GM23248 (cell line): Measurements from ENCODE around the gene CREM. TPM values are rescaled to one million over a fixed set of nuclear protein-coding genes. Genes with fewer than 3 reads are reported as not detected.

Experiments
- DNase-seq: peaks from one replicate; pipeline ENCODE4 v3.0.0-alpha.2; 2015
- H2AFZ ChIP-seq: fragments of 200-600 bp; sonication (generic); 2 replicates; pipeline ENCODE4 v1.6.1; 2016; ENCODE audit warnings: antibody characterized with exemption
- H3F3A ChIP-seq: fragments of 200-600 bp; sonication (generic); 2 replicates; pipeline ENCODE4 v1.6.1; 2016; ENCODE audit warnings: mild to moderate bottlenecking, antibody characterized with exemption, mixed run types; ENCODE audit not compliant: insufficient read depth
- H3K27ac ChIP-seq: fragments of 200-600 bp; sonication (generic); 2 replicates; pipeline ENCODE4 v1.5.1; 2016; ENCODE audit warnings: mild to moderate bottlenecking
- H3K27me3 ChIP-seq: fragments of 200-600 bp; sonication (generic); replicated peaks from 2 replicates; pipeline ENCODE4 v1.6.1; 2016; ENCODE audit warnings: mild to moderate bottlenecking; ENCODE audit not compliant: insufficient read depth
- H3K36me3 ChIP-seq: fragments of 200-600 bp; sonication (generic); 2 replicates; pipeline ENCODE4 v1.6.1; 2016; ENCODE audit warnings: low read depth, mild to moderate bottlenecking
- H3K4me1 ChIP-seq: fragments of 200-600 bp; sonication (generic); 2 replicates; pipeline ENCODE4 v1.6.1; 2016; ENCODE audit warnings: mild to moderate bottlenecking; ENCODE audit not compliant: insufficient read depth
- H3K4me2 ChIP-seq: fragments of 200-600 bp; sonication (generic); one replicate; pipeline ENCODE4 v1.6.1; 2016; ENCODE audit warnings: mild to moderate bottlenecking; ENCODE audit not compliant: unreplicated experiment
- H3K4me3 ChIP-seq: fragments of 200-600 bp; sonication (generic); 2 replicates; pipeline ENCODE4 v1.5.1; 2016; ENCODE audit warnings: mild to moderate bottlenecking
- H3K79me2 ChIP-seq: fragments of 200-600 bp; sonication (generic); 2 replicates; pipeline ENCODE4 v1.6.1; 2016; ENCODE audit warnings: mild to moderate bottlenecking; ENCODE audit not compliant: insufficient read depth
- H3K9ac ChIP-seq: fragments of 200-600 bp; sonication (generic); 2 replicates; pipeline ENCODE4 v1.6.1; 2016; ENCODE audit warnings: mild to moderate bottlenecking
- H3K9me2 ChIP-seq: fragments of 200-600 bp; sonication (generic); 2 replicates; pipeline ENCODE4 v1.6.1; 2016; ENCODE audit warnings: mixed run types, mild to moderate bottlenecking, moderate library complexity; ENCODE audit not compliant: insufficient read depth
- H3K9me3 ChIP-seq: fragments of 200-600 bp; sonication (generic); one replicate; pipeline ENCODE4 v1.6.1; 2017; ENCODE audit warnings: low read depth
- H4K20me1 ChIP-seq: fragments of 200-600 bp; sonication (generic); 2 replicates; pipeline ENCODE4 v1.6.0; 2016; ENCODE audit not compliant: insufficient read depth
- EZH2 ChIP-seq: fragments of 200-600 bp; sonication (generic); IDR thresholded peaks from 2 replicates; pipeline ENCODE4 v1.6.1; 2018; ENCODE audit warnings: antibody characterized with exemption, mild to moderate bottlenecking; ENCODE audit not compliant: insufficient read depth, poor library complexity, severe bottlenecking
- EZH2phosphoT487 ChIP-seq: fragments of 200-600 bp; sonication (generic); IDR thresholded peaks from 2 replicates; pipeline ENCODE4 v1.6.1; 2018; ENCODE audit warnings: antibody characterized with exemption, moderate library complexity, mild to moderate bottlenecking, low read depth; ENCODE audit not compliant: insufficient read depth
- WGBS, 2 experiments: methylation state at CpG; one replicate each; pipeline ENCODE4 v1.1.6; 2015 to 2017; ENCODE audit warnings: low lambda C conversion rate in 2 of 2, low coverage in 1 of 2; ENCODE audit errors: missing lambda C conversion rate in 2 of 2; 5-methylcytosine and 5-hydroxymethylcytosine counted together
- in situ Hi-C: fragments of 300-500 bp; cut with MboI; formaldehyde crosslinking; loops from 2 replicates; pipeline ENCODE4 v1.15.0; 2020
- polyA plus RNA-seq: library from polyadenylated mRNA; unstranded; fragments of >200 nt; fragmentation: Nextera tagmentation; extraction: Ambion mirVana; gene quantifications from 2 replicates; pipeline ENCODE4 v1.2.1, GENCODE V29; 2016
- total RNA-seq: library from RNA; depleted of rRNA; stranded (reverse); fragments of >200 nt; shearing (Covaris generic); gene quantifications from 2 replicates; pipeline ENCODE4 v1.2.3, GENCODE V29; 2014

The CREM gene
- total and polyA plus RNA-seq, 2 experiments from 2014 or later: 14.9 to 32.0 TPM

GRCh38 chr10:35228058-35228457, 101.4 kb downstream of the CREM start:
- no peak overlapping the region for H3K4me3 ChIP-seq
- no peak overlapping the region for H3K4me2 ChIP-seq
- 97 to 100% methylated on average over 1 of the region's 1 CpG for WGBS, 2 experiments
- H3K27ac ChIP-seq: no peak overlapping the region
- TF ChIP-seq EZH2: no peak
- TF ChIP-seq EZH2phosphoT487: no peak
- no peaks in the 10 kb centered on the region for H3K4me1 ChIP-seq
- in situ Hi-C loops: no loop called here
- no peaks in the 10 kb centered on the region for H3K79me2 ChIP-seq
- H3K9me3 ChIP-seq: no peaks in the 10 kb centered on the region
- no peaks in the 10 kb centered on the region for H3K27me3 ChIP-seq
- H2AFZ ChIP-seq: no peak overlapping the region
- no peak for DNase-seq
- no peaks in the 10 kb centered on the region for H3K36me3 ChIP-seq
- H3K9ac ChIP-seq: no peak overlapping the region
- H3F3A ChIP-seq: no peaks in the 10 kb centered on the region
- H3K9me2 ChIP-seq: no peaks in the 10 kb centered on the region
- H4K20me1 ChIP-seq: no peaks in the 10 kb centered on the region

- TF ChIP-seq EZH2 (no peak), EZH2phosphoT487 (no peak)
- in situ Hi-C loops: no loop called here
- Histone ChIP-seq H3K36me3 (no peaks in the 10 kb centered on the region), H3K4me2 (no peak overlapping the region), H3K79me2 (no peaks in the 10 kb centered on the region), H3K27ac (no peak overlapping the region), H2AFZ (no peak overlapping the region), H3K9me2 (no peaks in the 10 kb centered on the region), H3K27me3 (no peaks in the 10 kb centered on the region), H3F3A (no peaks in the 10 kb centered on the region), H3K9me3 (no peaks in the 10 kb centered on the region), H3K4me1 (no peaks in the 10 kb centered on the region), H4K20me1 (no peaks in the 10 kb centered on the region), H3K9ac (no peak overlapping the region), H3K4me3 (no peak overlapping the region)
- DNase-seq: no peak
- WGBS, 2 experiments: 86 to 91% methylated on average over 4 of the region's 4 CpGs
Measured at GRCh38 chr10:35231646-35232045, 105.0 kb downstream of the CREM start.

GRCh38 chr10:35232527-35232926, 105.9 kb downstream of the CREM start:
- Histone ChIP-seq H4K20me1 (no peaks in the 10 kb centered on the region), H3K79me2 (no peaks in the 10 kb centered on the region), H3K27me3 (no peaks in the 10 kb centered on the region), H3K4me3 (no peak overlapping the region), H3K9ac (no peak overlapping the region), H3K36me3 (no peaks in the 10 kb centered on the region), H3K27ac (no peak overlapping the region), H3K9me3 (no peaks in the 10 kb centered on the region), H3K9me2 (no peaks in the 10 kb centered on the region), H3F3A (no peaks in the 10 kb centered on the region), H2AFZ (no peak overlapping the region), H3K4me2 (no peak overlapping the region), H3K4me1 (no peaks in the 10 kb centered on the region)
- in situ Hi-C loops: no loop called here
- DNase-seq: no peak
- TF ChIP-seq EZH2phosphoT487 (no peak), EZH2 (no peak)
- 55 to 74% methylated on average over 3 of the region's 3 CpGs for WGBS, 2 experiments

- in situ Hi-C loops: no loop called here
- TF ChIP-seq EZH2: no peak
- TF ChIP-seq EZH2phosphoT487: no peak
- no peak overlapping the region for H3K9ac ChIP-seq
Measured at GRCh38 chr10:35234073-35234472, 107.4 kb downstream of the CREM start.

GRCh38 chr10:35236739-35237138, 110.1 kb downstream of the CREM start:
- no peaks in the 10 kb centered on the region for H3K4me1 ChIP-seq
- H3K4me3 ChIP-seq: no peak overlapping the region
- no peak overlapping the region for H2AFZ ChIP-seq
- no peaks in the 10 kb centered on the region for H3K9me3 ChIP-seq
- H3F3A ChIP-seq: no peaks in the 10 kb centered on the region
- H3K9me2 ChIP-seq: no peaks in the 10 kb centered on the region
- H3K36me3 ChIP-seq: no peaks in the 10 kb centered on the region
- no peak for TF ChIP-seq EZH2phosphoT487
- no peaks in the 10 kb centered on the region for H4K20me1 ChIP-seq
- no peak overlapping the region for H3K27ac ChIP-seq
- DNase-seq: no peak
- in situ Hi-C loops: no loop called here
- H3K79me2 ChIP-seq: no peaks in the 10 kb centered on the region
- H3K9ac ChIP-seq: no peak overlapping the region
- WGBS, 2 experiments: 95 to 97% methylated on average over 3 of the region's 3 CpGs
- H3K27me3 ChIP-seq: no peaks in the 10 kb centered on the region
- H3K4me2 ChIP-seq: no peak overlapping the region

More at GRCh38 chr10:35234073-35234472, 107.4 kb downstream of the CREM start:
- Histone ChIP-seq H3K4me3 (no peak overlapping the region), H2AFZ (no peak overlapping the region), H3K79me2 (no peaks in the 10 kb centered on the region), H3F3A (no peaks in the 10 kb centered on the region), H3K4me2 (no peak overlapping the region), H4K20me1 (no peaks in the 10 kb centered on the region), H3K36me3 (no peaks in the 10 kb centered on the region), H3K27me3 (no peaks in the 10 kb centered on the region), H3K4me1 (no peaks in the 10 kb centered on the region), H3K27ac (no peak overlapping the region), H3K9me3 (no peaks in the 10 kb centered on the region), H3K9me2 (no peaks in the 10 kb centered on the region)
- no peak for DNase-seq
- WGBS, 2 experiments: 94 to 95% methylated on average over 8 of the region's 8 CpGs
